B cell (primary cell): ENCODE measurements around the gene CCDC106.

Experiments
- CTCF ChIP-seq: fragments of 200-600 bp; IDR thresholded peaks from one replicate; pipeline ENCODE4 v1.8.0; 2022; ENCODE audit warnings: antibody characterized with exemption, mild to moderate bottlenecking
- EZH2 ChIP-seq: IDR thresholded peaks from 2 replicates; pipeline ENCODE4 v1.6.1; 2012; ENCODE audit warnings: borderline replicate concordance, low read depth, mild to moderate bottlenecking, moderate library complexity, low read length; ENCODE audit not compliant: insufficient read depth, poor library complexity, severe bottlenecking

DNA sequence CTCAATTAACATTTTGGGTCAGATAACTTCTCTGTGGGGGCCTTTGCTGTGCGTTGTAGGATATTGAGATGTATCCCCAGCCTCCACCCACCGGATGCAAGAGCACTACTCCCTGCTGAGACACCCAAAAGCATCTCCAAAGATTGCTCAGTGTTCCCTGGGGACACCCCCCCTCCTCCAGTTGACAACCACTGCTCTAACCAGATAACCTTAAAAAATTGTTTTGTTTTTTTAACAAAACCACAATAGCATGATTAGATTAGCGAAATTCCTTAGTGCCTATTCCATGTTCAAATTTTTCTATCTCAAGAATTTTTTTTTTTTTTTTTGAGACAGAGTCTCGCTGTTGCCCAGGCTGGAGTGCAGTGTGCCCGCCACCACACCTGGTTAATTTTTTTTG, 24.4 kb downstream of the CCDC106 start:
- TF ChIP-seq CTCF (no peak), EZH2 (no peak)
